Activated T-cell treated with anti-CD3 and anti-CD28 coated beads, Interleukin-2, amount 50 U/mL, for 24 hours (primary cell): ENCODE results near the gene UBR3.
"Not testable (repeated sequence)": the region's sequence is repeated elsewhere in the genome, so short reads cannot be mapped to it uniquely, and the experiment has no call there.

Experiments
- DNase-seq: peaks from one replicate; pipeline ENCODE4 v3.0.0-alpha.2; 2020
- H3K27ac Mint-ChIP-seq: 2 replicates; pipeline ENCODE4 v1.8.0; 2020; ENCODE audit warnings: mild to moderate bottlenecking, mixed read lengths
- H3K27me3 Mint-ChIP-seq: 2 replicates; pipeline ENCODE4 v1.8.0; 2020; ENCODE audit warnings: mixed read lengths
- H3K36me3 Mint-ChIP-seq: 2 replicates; pipeline ENCODE4 v1.8.0; 2020; ENCODE audit warnings: low read depth, mixed read lengths
- H3K4me1 Mint-ChIP-seq: 2 replicates; pipeline ENCODE4 v1.8.0; 2020; ENCODE audit warnings: low read depth, mixed read lengths
- H3K4me3 Mint-ChIP-seq: 2 replicates; pipeline ENCODE4 v1.8.0; 2020; ENCODE audit warnings: mild to moderate bottlenecking, moderate library complexity, mixed read lengths
- H3K9me3 Mint-ChIP-seq: 2 replicates; pipeline ENCODE4 v1.8.0; 2020; ENCODE audit warnings: mixed read lengths

The UBR3 gene

GRCh38 chr2:169840747-169841142 lies 13.5 kb downstream of the UBR3 start:
- no peak overlapping the region for H3K27ac Mint-ChIP-seq
- H3K9me3 Mint-ChIP-seq, result no peaks in the 10 kb centered on the region

GRCh38 chr2:169841625-169842024 lies 14.4 kb downstream of the UBR3 start:
- Mint-ChIP-seq H3K4me1 (peaks cover 48% of the 10 kb centered on the region), H3K36me3 (peaks cover 21% of the 10 kb centered on the region)
- H3K9me3 Mint-ChIP-seq, DNase-seq, H3K4me3 Mint-ChIP-seq, H3K27ac Mint-ChIP-seq, H3K27me3 Mint-ChIP-seq: not testable (repeated sequence)

More at GRCh38 chr2:169840747-169841142, 13.5 kb downstream of the UBR3 start:
- H3K4me1 Mint-ChIP-seq, result peaks cover 47% of the 10 kb centered on the region
- no peaks in the 10 kb centered on the region for H3K27me3 Mint-ChIP-seq
- no peak for DNase-seq
- peaks cover 21% of the 10 kb centered on the region for H3K36me3 Mint-ChIP-seq
- H3K4me3 Mint-ChIP-seq, result no peak overlapping the region

GRCh38 chr2:169845016-169845415 lies 17.8 kb downstream of the UBR3 start:
- Mint-ChIP-seq H3K36me3 (peaks cover 32% of the 10 kb centered on the region), H3K9me3 (no peaks in the 10 kb centered on the region), H3K4me3 (no peak overlapping the region), H3K4me1 (peaks cover 46% of the 10 kb centered on the region), H3K27ac (no peak overlapping the region), H3K27me3 (no peaks in the 10 kb centered on the region)
- no peak for DNase-seq

GRCh38 chr2:169848959-169849693 lies 21.9 kb downstream of the UBR3 start:
- H3K4me3 Mint-ChIP-seq, H3K27me3 Mint-ChIP-seq, DNase-seq, H3K9me3 Mint-ChIP-seq, H3K27ac Mint-ChIP-seq: not testable (repeated sequence)
- H3K36me3 Mint-ChIP-seq, result peaks cover 35% of the 10 kb centered on the region
- peaks cover 47% of the 10 kb centered on the region for H3K4me1 Mint-ChIP-seq

DNA sequence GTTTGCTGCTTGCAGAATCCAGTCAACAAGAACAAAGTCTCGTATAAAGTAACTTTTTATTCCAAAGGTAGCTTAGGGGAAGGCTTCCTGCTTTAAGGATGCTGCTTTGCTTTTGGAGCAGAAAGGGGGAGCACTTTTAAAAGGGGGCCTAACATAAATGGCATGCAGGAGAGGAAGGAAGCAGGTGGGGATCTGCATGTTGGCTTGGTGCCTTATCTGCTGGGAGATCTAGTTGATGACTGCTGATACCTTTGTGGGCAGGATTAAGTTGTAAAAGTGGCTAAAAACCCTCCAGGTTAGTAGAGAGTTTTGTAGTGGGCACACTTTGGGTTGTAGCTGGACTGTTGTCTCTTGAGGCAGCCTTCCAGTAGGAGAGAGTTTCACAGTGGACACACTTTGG lies 22.5 kb downstream of the UBR3 start:
- Mint-ChIP-seq H3K4me1 (peaks cover 44% of the 10 kb centered on the region), H3K27me3 (no peaks in the 10 kb centered on the region), H3K36me3 (peaks cover 36% of the 10 kb centered on the region), H3K27ac (no peak overlapping the region), H3K9me3 (no peaks in the 10 kb centered on the region), H3K4me3 (no peak overlapping the region)
- DNase-seq, result no peak

GRCh38 chr2:169853041-169853668 lies 25.9 kb downstream of the UBR3 start:
- Mint-ChIP-seq H3K4me1 (peaks cover 32% of the 10 kb centered on the region), H3K27ac (no peak overlapping the region), H3K4me3 (no peak overlapping the region)

GRCh38 chr2:169855281-169856258 lies 28.3 kb downstream of the UBR3 start:
- H3K9me3 Mint-ChIP-seq, H3K27ac Mint-ChIP-seq, DNase-seq, H3K27me3 Mint-ChIP-seq, H3K4me3 Mint-ChIP-seq: not testable (repeated sequence)
- Mint-ChIP-seq H3K4me1 (peaks cover 26% of the 10 kb centered on the region), H3K36me3 (peaks cover 33% of the 10 kb centered on the region)

More at GRCh38 chr2:169853041-169853668, 25.9 kb downstream of the UBR3 start:
- peaks cover 39% of the 10 kb centered on the region for H3K36me3 Mint-ChIP-seq
- no peaks in the 10 kb centered on the region for H3K27me3 Mint-ChIP-seq
- no peak for DNase-seq
- H3K9me3 Mint-ChIP-seq, result no peaks in the 10 kb centered on the region

- no peak for DNase-seq
- Mint-ChIP-seq H3K27ac (no peak overlapping the region), H3K4me1 (peaks cover 34% of the 10 kb centered on the region), H3K27me3 (no peaks in the 10 kb centered on the region), H3K4me3 (no peak overlapping the region), H3K36me3 (peaks cover 24% of the 10 kb centered on the region), H3K9me3 (no peaks in the 10 kb centered on the region)
Measured at GRCh38 chr2:169859423-169859822, 32.2 kb downstream of the UBR3 start.

GRCh38 chr2:169860149-169860548 lies 32.9 kb downstream of the UBR3 start:
- H3K4me3 Mint-ChIP-seq, result no peak overlapping the region
- H3K36me3 Mint-ChIP-seq, result peaks cover 20% of the 10 kb centered on the region
- H3K9me3 Mint-ChIP-seq, result no peaks in the 10 kb centered on the region
- DNase-seq, result no peak
- H3K27me3 Mint-ChIP-seq, result no peaks in the 10 kb centered on the region
- H3K4me1 Mint-ChIP-seq, result peaks cover 35% of the 10 kb centered on the region
- H3K27ac Mint-ChIP-seq, result no peak overlapping the region

DNA sequence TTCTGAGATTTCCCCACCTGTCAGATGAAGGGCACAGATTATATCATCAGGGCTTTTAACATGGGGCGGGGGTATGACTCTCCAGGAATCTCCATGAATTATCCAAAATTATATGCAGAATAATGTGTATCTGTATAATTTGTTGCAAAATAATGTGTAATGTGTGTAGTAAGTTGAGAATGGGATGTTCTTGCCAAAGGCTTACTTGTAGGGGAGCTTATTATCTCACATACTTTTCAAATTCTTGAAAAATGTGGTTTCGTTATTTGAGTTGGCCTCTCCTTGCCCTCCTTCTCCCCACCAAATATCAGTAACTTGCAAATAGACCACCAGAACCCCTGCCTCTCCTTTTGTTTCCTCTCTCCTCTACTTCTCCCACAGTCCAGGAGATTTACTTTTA lies 35.6 kb downstream of the UBR3 start:
- no peak overlapping the region for H3K27ac Mint-ChIP-seq
- H3K4me3 Mint-ChIP-seq, result no peak overlapping the region
- peaks cover 49% of the 10 kb centered on the region for H3K4me1 Mint-ChIP-seq
- H3K27me3 Mint-ChIP-seq, result no peaks in the 10 kb centered on the region
- no peak for DNase-seq
- H3K9me3 Mint-ChIP-seq, result no peaks in the 10 kb centered on the region
- H3K36me3 Mint-ChIP-seq, result peaks cover 16% of the 10 kb centered on the region

- Mint-ChIP-seq H3K36me3 (peaks cover 7% of the 10 kb centered on the region), H3K4me1 (peaks cover 49% of the 10 kb centered on the region), H3K27me3 (no peaks in the 10 kb centered on the region), H3K4me3 (no peak overlapping the region), H3K27ac (no peak overlapping the region), H3K9me3 (no peaks in the 10 kb centered on the region)
- no peak for DNase-seq
Measured at GRCh38 chr2:169865492-169865891, 38.2 kb downstream of the UBR3 start.

- not testable (repeated sequence) for H3K27me3 Mint-ChIP-seq, DNase-seq
- peaks cover 50% of the 10 kb centered on the region for H3K4me1 Mint-ChIP-seq
Measured at GRCh38 chr2:169866230-169866629, 39.0 kb downstream of the UBR3 start.

GRCh38 chr2:169867579-169867978 lies 40.3 kb downstream of the UBR3 start:
- H3K9me3 Mint-ChIP-seq, result no peaks in the 10 kb centered on the region
- peaks cover 42% of the 10 kb centered on the region for H3K4me1 Mint-ChIP-seq
- no peaks in the 10 kb centered on the region for H3K27me3 Mint-ChIP-seq
- no peak overlapping the region for H3K4me3 Mint-ChIP-seq
- DNase-seq, result no peak
- no peak overlapping the region for H3K27ac Mint-ChIP-seq
- no peaks in the 10 kb centered on the region for H3K36me3 Mint-ChIP-seq

More at GRCh38 chr2:169866230-169866629, 39.0 kb downstream of the UBR3 start:
- H3K27ac Mint-ChIP-seq, H3K4me3 Mint-ChIP-seq, H3K36me3 Mint-ChIP-seq, H3K9me3 Mint-ChIP-seq: not testable (repeated sequence)

GRCh38 chr2:169868951-169869350 lies 41.7 kb downstream of the UBR3 start:
- H3K27ac Mint-ChIP-seq, result no peak overlapping the region
- no peak for DNase-seq
- no peak overlapping the region for H3K4me3 Mint-ChIP-seq
- H3K36me3 Mint-ChIP-seq, result no peaks in the 10 kb centered on the region
- H3K4me1 Mint-ChIP-seq, result peaks cover 29% of the 10 kb centered on the region
- no peaks in the 10 kb centered on the region for H3K9me3 Mint-ChIP-seq
- H3K27me3 Mint-ChIP-seq, result no peaks in the 10 kb centered on the region
